ENCODE results near the gene BNC2.

BNC2 gene

GRCh38 chr9:16830806-16831205 is 39.7 kb downstream of the BNC2 start:
- peak overlapping the region; percentile 57 for H3K4me3 ChIP-seq (ENCODE audit: low read length)
- H3K9ac ChIP-seq (ENCODE audit: low read length), result peak overlapping the region; percentile 58
- DNase-seq (ENCODE audit: low read depth), result no peak
- no peaks in the 10 kb centered on the region for H3K9me3 ChIP-seq (ENCODE audit: control insufficient read depth, low read length)
- H3K36me3 ChIP-seq (ENCODE audit: control insufficient read depth, insufficient read depth, low read length, severe bottlenecking), result no peaks in the 10 kb centered on the region
- peaks cover 42% of the 10 kb centered on the region for H3K4me1 ChIP-seq (ENCODE audit: control insufficient read depth, insufficient read depth, low read length)
- no peaks in the 10 kb centered on the region for H3K27me3 ChIP-seq (replicated peaks; ENCODE audit: control insufficient read depth, insufficient read depth, low read length)

- no peaks in the 10 kb centered on the region for H3K9me3 ChIP-seq (ENCODE audit: control insufficient read depth, low read length)
- peak; percentile 80 for DNase-seq (ENCODE audit: low read depth)
- peak overlapping the region; percentile 81 for H3K9ac ChIP-seq (ENCODE audit: low read length)
- H3K4me1 ChIP-seq (ENCODE audit: control insufficient read depth, insufficient read depth, low read length), result peaks cover 59% of the 10 kb centered on the region
- H3K27me3 ChIP-seq (replicated peaks; ENCODE audit: control insufficient read depth, insufficient read depth, low read length), result no peaks in the 10 kb centered on the region
- peak overlapping the region; percentile 80 for H3K4me3 ChIP-seq (ENCODE audit: low read length)
- H3K36me3 ChIP-seq (ENCODE audit: control insufficient read depth, insufficient read depth, low read length, severe bottlenecking), result no peaks in the 10 kb centered on the region
These were observed 41.9 kb downstream of the BNC2 start for GRCh38 chr9:16828340-16829281.

GRCh38 chr9:16825971-16826625 is 44.4 kb downstream of the BNC2 start:
- H3K36me3 ChIP-seq (ENCODE audit: control insufficient read depth, insufficient read depth, low read length, severe bottlenecking), result no peaks in the 10 kb centered on the region
- H3K4me3 ChIP-seq (ENCODE audit: low read length), result peak overlapping the region; percentile 50
- peaks cover 52% of the 10 kb centered on the region for H3K4me1 ChIP-seq (ENCODE audit: control insufficient read depth, insufficient read depth, low read length)
- H3K9ac ChIP-seq (ENCODE audit: low read length), result peak overlapping the region; percentile 16
- H3K9me3 ChIP-seq (ENCODE audit: control insufficient read depth, low read length), result no peaks in the 10 kb centered on the region
- DNase-seq (ENCODE audit: low read depth), result peak; percentile 86
- no peaks in the 10 kb centered on the region for H3K27me3 ChIP-seq (replicated peaks; ENCODE audit: control insufficient read depth, insufficient read depth, low read length)

- no peaks in the 10 kb centered on the region for H3K9me3 ChIP-seq (ENCODE audit: control insufficient read depth, low read length)
- no peaks in the 10 kb centered on the region for H3K27me3 ChIP-seq (replicated peaks; ENCODE audit: control insufficient read depth, insufficient read depth, low read length)
- H3K4me1 ChIP-seq (ENCODE audit: control insufficient read depth, insufficient read depth, low read length), result peaks cover 45% of the 10 kb centered on the region
- peak overlapping the region; percentile 16 for H3K9ac ChIP-seq (ENCODE audit: low read length)
- no peaks in the 10 kb centered on the region for H3K36me3 ChIP-seq (ENCODE audit: control insufficient read depth, insufficient read depth, low read length, severe bottlenecking)
- H3K4me3 ChIP-seq (ENCODE audit: low read length), result peak overlapping the region; percentile 50
- DNase-seq (ENCODE audit: low read depth), result peak; percentile 82
These were observed 45.1 kb downstream of the BNC2 start for GRCh38 chr9:16825331-16825725.

- H3K9ac ChIP-seq (ENCODE audit: low read length), result peak overlapping the region; percentile 16
- DNase-seq (ENCODE audit: low read depth), result peak; percentile 54
These were observed 45.7 kb downstream of the BNC2 start for GRCh38 chr9:16824545-16825330.

GRCh38 chr9:16823906-16824305 is 46.6 kb downstream of the BNC2 start:
- Histone ChIP-seq H3K9ac (ENCODE audit: low read length) (no peak overlapping the region), H3K27me3 (replicated peaks; ENCODE audit: control insufficient read depth, insufficient read depth, low read length) (no peaks in the 10 kb centered on the region), H3K9me3 (ENCODE audit: control insufficient read depth, low read length) (no peaks in the 10 kb centered on the region), H3K36me3 (ENCODE audit: control insufficient read depth, insufficient read depth, low read length, severe bottlenecking) (no peaks in the 10 kb centered on the region), H3K4me1 (ENCODE audit: control insufficient read depth, insufficient read depth, low read length) (peaks cover 33% of the 10 kb centered on the region), H3K4me3 (ENCODE audit: low read length) (no peak overlapping the region)
- DNase-seq (ENCODE audit: low read depth), result no peak

More at GRCh38 chr9:16824545-16825330, 45.7 kb downstream of the BNC2 start:
- no peaks in the 10 kb centered on the region for H3K9me3 ChIP-seq (ENCODE audit: control insufficient read depth, low read length)
- peaks cover 41% of the 10 kb centered on the region for H3K4me1 ChIP-seq (ENCODE audit: control insufficient read depth, insufficient read depth, low read length)
- peak overlapping the region; percentile 39 for H3K4me3 ChIP-seq (ENCODE audit: low read length)
- H3K27me3 ChIP-seq (replicated peaks; ENCODE audit: control insufficient read depth, insufficient read depth, low read length), result no peaks in the 10 kb centered on the region
- H3K36me3 ChIP-seq (ENCODE audit: control insufficient read depth, insufficient read depth, low read length, severe bottlenecking), result no peaks in the 10 kb centered on the region

- Histone ChIP-seq H3K9ac (ENCODE audit: low read length) (no peak overlapping the region), H3K4me1 (ENCODE audit: control insufficient read depth, insufficient read depth, low read length) (peaks cover 23% of the 10 kb centered on the region), H3K36me3 (ENCODE audit: control insufficient read depth, insufficient read depth, low read length, severe bottlenecking) (no peaks in the 10 kb centered on the region), H3K4me3 (ENCODE audit: low read length) (no peak overlapping the region), H3K27me3 (replicated peaks; ENCODE audit: control insufficient read depth, insufficient read depth, low read length) (no peaks in the 10 kb centered on the region), H3K9me3 (ENCODE audit: control insufficient read depth, low read length) (no peaks in the 10 kb centered on the region)
- DNase-seq (ENCODE audit: low read depth), result peak; percentile 17
These were observed 49.1 kb downstream of the BNC2 start for GRCh38 chr9:16821344-16821743.

- DNase-seq (ENCODE audit: low read depth), result no peak
- Histone ChIP-seq H3K36me3 (ENCODE audit: control insufficient read depth, insufficient read depth, low read length, severe bottlenecking) (no peaks in the 10 kb centered on the region), H3K4me1 (ENCODE audit: control insufficient read depth, insufficient read depth, low read length) (peaks cover 8% of the 10 kb centered on the region), H3K27me3 (replicated peaks; ENCODE audit: control insufficient read depth, insufficient read depth, low read length) (no peaks in the 10 kb centered on the region), H3K9ac (ENCODE audit: low read length) (no peak overlapping the region), H3K9me3 (ENCODE audit: control insufficient read depth, low read length) (no peaks in the 10 kb centered on the region), H3K4me3 (ENCODE audit: low read length) (no peak overlapping the region)
These were observed 53.0 kb downstream of the BNC2 start for GRCh38 chr9:16817514-16817913.

- Histone ChIP-seq H3K9me3 (ENCODE audit: control insufficient read depth, low read length) (no peaks in the 10 kb centered on the region), H3K36me3 (ENCODE audit: control insufficient read depth, insufficient read depth, low read length, severe bottlenecking) (no peaks in the 10 kb centered on the region), H3K9ac (ENCODE audit: low read length) (no peak overlapping the region), H3K4me3 (ENCODE audit: low read length) (no peak overlapping the region), H3K27me3 (replicated peaks; ENCODE audit: control insufficient read depth, insufficient read depth, low read length) (no peaks in the 10 kb centered on the region), H3K4me1 (ENCODE audit: control insufficient read depth, insufficient read depth, low read length) (peaks cover 8% of the 10 kb centered on the region)
- no peak for DNase-seq (ENCODE audit: low read depth)
These were observed 53.5 kb downstream of the BNC2 start for GRCh38 chr9:16817002-16817401.

GRCh38 chr9:16816011-16816410 is 54.5 kb downstream of the BNC2 start:
- no peak overlapping the region for H3K4me3 ChIP-seq (ENCODE audit: low read length)
- no peak overlapping the region for H3K9ac ChIP-seq (ENCODE audit: low read length)
- no peaks in the 10 kb centered on the region for H3K36me3 ChIP-seq (ENCODE audit: control insufficient read depth, insufficient read depth, low read length, severe bottlenecking)
- peaks cover 8% of the 10 kb centered on the region for H3K4me1 ChIP-seq (ENCODE audit: control insufficient read depth, insufficient read depth, low read length)
- no peaks in the 10 kb centered on the region for H3K9me3 ChIP-seq (ENCODE audit: control insufficient read depth, low read length)
- DNase-seq (ENCODE audit: low read depth), result no peak
- H3K27me3 ChIP-seq (replicated peaks; ENCODE audit: control insufficient read depth, insufficient read depth, low read length), result no peaks in the 10 kb centered on the region

GRCh38 chr9:16815079-16815478 is 55.4 kb downstream of the BNC2 start:
- Histone ChIP-seq H3K9me3 (ENCODE audit: control insufficient read depth, low read length) (no peaks in the 10 kb centered on the region), H3K36me3 (ENCODE audit: control insufficient read depth, insufficient read depth, low read length, severe bottlenecking) (no peaks in the 10 kb centered on the region), H3K27me3 (replicated peaks; ENCODE audit: control insufficient read depth, insufficient read depth, low read length) (no peaks in the 10 kb centered on the region), H3K9ac (ENCODE audit: low read length) (no peak overlapping the region), H3K4me1 (ENCODE audit: control insufficient read depth, insufficient read depth, low read length) (peaks cover 8% of the 10 kb centered on the region), H3K4me3 (ENCODE audit: low read length) (no peak overlapping the region)
- DNase-seq (ENCODE audit: low read depth), result no peak

Data from adipocyte (in vitro differentiated cells).